Parathyroid adenoma (tissue), 2 donors: ENCODE results near the gene SPECC1.
"Not testable (repeated sequence)": the region's sequence is repeated elsewhere in the genome, so short reads cannot be mapped to it uniquely, and the experiment has no call there.

Source experiments
- H2AFZ ChIP-seq: fragments of 300-600 bp; sonication (generic); one replicate; pipeline ENCODE4 v1.7.0; 2017; ENCODE audit warnings: antibody characterized with exemption, mild to moderate bottlenecking
- H3K27ac ChIP-seq: fragments of 300-600 bp; sonication (generic); one replicate; pipeline ENCODE4 v1.7.0; 2017
- H3K27me3 ChIP-seq: fragments of 300-600 bp; sonication (generic); one replicate; pipeline ENCODE4 v1.7.0; 2017; ENCODE audit warnings: low read length; ENCODE audit not compliant: control insufficient read depth, insufficient read depth
- H3K36me3 ChIP-seq: fragments of 300-600 bp; sonication (generic); one replicate; pipeline ENCODE4 v1.7.0; 2017; ENCODE audit warnings: low read length; ENCODE audit not compliant: control insufficient read depth, insufficient read depth
- H3K4me1 ChIP-seq: fragments of 300-600 bp; sonication (generic); one replicate; pipeline ENCODE4 v1.7.0; 2017; ENCODE audit warnings: control low read depth
- H3K4me2 ChIP-seq: fragments of 300-600 bp; sonication (generic); one replicate; pipeline ENCODE4 v1.7.0; 2017; ENCODE audit warnings: low read length
- H3K4me3 ChIP-seq: fragments of 300-600 bp; sonication (generic); one replicate; pipeline ENCODE4 v1.7.0; 2017; ENCODE audit warnings: low read depth, low read length
- H3K79me2 ChIP-seq: fragments of 300-600 bp; sonication (generic); one replicate; pipeline ENCODE4 v1.7.0; 2017; ENCODE audit warnings: control low read depth
- H3K9ac ChIP-seq: fragments of 300-600 bp; sonication (generic); one replicate; pipeline ENCODE4 v1.7.0; 2017; ENCODE audit warnings: mild to moderate bottlenecking
- H3K9me3 ChIP-seq: fragments of 300-600 bp; sonication (generic); one replicate; pipeline ENCODE4 v1.7.0; 2017; ENCODE audit warnings: low read length; ENCODE audit not compliant: control insufficient read depth
- TF ChIP-seq, protein P1 (sequence below): fragments of 300-600 bp; sonication (generic); IDR thresholded peaks from one replicate; pipeline ENCODE4 v1.7.0; 2017; ENCODE audit warnings: antibody characterized with exemption, mild to moderate bottlenecking
- donor health status: primary hyperparathyroidism.

SPECC1 gene

DNA sequence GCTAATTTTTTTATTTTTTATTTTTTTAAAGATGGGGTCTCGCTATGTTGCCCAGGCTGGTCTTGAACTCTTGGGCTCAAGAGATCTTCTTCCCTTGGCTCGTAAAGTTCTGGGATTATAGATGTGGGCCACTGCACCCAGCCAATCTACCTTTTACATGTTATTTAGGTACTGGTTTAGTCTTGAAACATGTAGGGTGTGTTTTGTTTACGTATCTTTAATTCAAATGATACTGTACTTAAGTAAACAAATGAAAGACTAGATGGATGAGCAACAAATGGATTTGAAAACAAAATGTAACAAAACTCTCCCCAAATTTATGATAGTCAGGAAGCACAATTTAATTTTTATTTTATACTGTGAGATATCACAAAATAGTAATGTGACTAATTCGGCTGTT is 250.5 kb downstream of the SPECC1 start:
- TF ChIP-seq, protein P1, sequence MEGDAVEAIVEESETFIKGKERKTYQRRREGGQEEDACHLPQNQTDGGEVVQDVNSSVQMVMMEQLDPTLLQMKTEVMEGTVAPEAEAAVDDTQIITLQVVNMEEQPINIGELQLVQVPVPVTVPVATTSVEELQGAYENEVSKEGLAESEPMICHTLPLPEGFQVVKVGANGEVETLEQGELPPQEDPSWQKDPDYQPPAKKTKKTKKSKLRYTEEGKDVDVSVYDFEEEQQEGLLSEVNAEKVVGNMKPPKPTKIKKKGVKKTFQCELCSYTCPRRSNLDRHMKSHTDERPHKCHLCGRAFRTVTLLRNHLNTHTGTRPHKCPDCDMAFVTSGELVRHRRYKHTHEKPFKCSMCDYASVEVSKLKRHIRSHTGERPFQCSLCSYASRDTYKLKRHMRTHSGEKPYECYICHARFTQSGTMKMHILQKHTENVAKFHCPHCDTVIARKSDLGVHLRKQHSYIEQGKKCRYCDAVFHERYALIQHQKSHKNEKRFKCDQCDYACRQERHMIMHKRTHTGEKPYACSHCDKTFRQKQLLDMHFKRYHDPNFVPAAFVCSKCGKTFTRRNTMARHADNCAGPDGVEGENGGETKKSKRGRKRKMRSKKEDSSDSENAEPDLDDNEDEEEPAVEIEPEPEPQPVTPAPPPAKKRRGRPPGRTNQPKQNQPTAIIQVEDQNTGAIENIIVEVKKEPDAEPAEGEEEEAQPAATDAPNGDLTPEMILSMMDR, result no peak
- Histone ChIP-seq H2AFZ (no peak overlapping the region), H3K4me3 (no peak overlapping the region), H3K36me3 (no peaks in the 10 kb centered on the region), H3K79me2 (no peaks in the 10 kb centered on the region), H3K27ac (no peak overlapping the region), H3K27me3 (no peaks in the 10 kb centered on the region), H3K9me3 (no peaks in the 10 kb centered on the region), H3K4me1 (no peaks in the 10 kb centered on the region), H3K4me2 (no peak overlapping the region), H3K9ac (no peak overlapping the region)

GRCh38 chr17:20260268-20260667 is 251.1 kb downstream of the SPECC1 start:
- H2AFZ ChIP-seq, result no peak overlapping the region
- no peaks in the 10 kb centered on the region for H3K36me3 ChIP-seq
- no peaks in the 10 kb centered on the region for H3K4me1 ChIP-seq
- H3K27me3 ChIP-seq, result no peaks in the 10 kb centered on the region
- H3K4me2 ChIP-seq, result no peak overlapping the region
- H3K27ac ChIP-seq, result no peak overlapping the region
- H3K4me3 ChIP-seq, result no peak overlapping the region
- no peaks in the 10 kb centered on the region for H3K9me3 ChIP-seq
- no peak overlapping the region for H3K9ac ChIP-seq
- H3K79me2 ChIP-seq, result no peaks in the 10 kb centered on the region
- TF ChIP-seq, protein P1, result no peak

- no peaks in the 10 kb centered on the region for H3K36me3 ChIP-seq
- H3K27ac ChIP-seq, result no peak overlapping the region
- no peaks in the 10 kb centered on the region for H3K79me2 ChIP-seq
- no peak overlapping the region for H3K9ac ChIP-seq
- H3K27me3 ChIP-seq, result no peaks in the 10 kb centered on the region
- TF ChIP-seq, protein P1, result no peak
- H2AFZ ChIP-seq, result no peak overlapping the region
- H3K4me3 ChIP-seq, result no peak overlapping the region
- H3K4me2 ChIP-seq, result no peak overlapping the region
- no peaks in the 10 kb centered on the region for H3K9me3 ChIP-seq
- H3K4me1 ChIP-seq, result no peaks in the 10 kb centered on the region
Observed at GRCh38 chr17:20262226-20263114, 253.3 kb downstream of the SPECC1 start.

GRCh38 chr17:20263115-20263433 is 253.9 kb downstream of the SPECC1 start:
- H3K9me3 ChIP-seq, H3K4me2 ChIP-seq, H3K9ac ChIP-seq, H2AFZ ChIP-seq, H3K36me3 ChIP-seq, H3K4me3 ChIP-seq, H3K4me1 ChIP-seq, H3K27me3 ChIP-seq, H3K27ac ChIP-seq, H3K79me2 ChIP-seq: not testable (repeated sequence)

DNA sequence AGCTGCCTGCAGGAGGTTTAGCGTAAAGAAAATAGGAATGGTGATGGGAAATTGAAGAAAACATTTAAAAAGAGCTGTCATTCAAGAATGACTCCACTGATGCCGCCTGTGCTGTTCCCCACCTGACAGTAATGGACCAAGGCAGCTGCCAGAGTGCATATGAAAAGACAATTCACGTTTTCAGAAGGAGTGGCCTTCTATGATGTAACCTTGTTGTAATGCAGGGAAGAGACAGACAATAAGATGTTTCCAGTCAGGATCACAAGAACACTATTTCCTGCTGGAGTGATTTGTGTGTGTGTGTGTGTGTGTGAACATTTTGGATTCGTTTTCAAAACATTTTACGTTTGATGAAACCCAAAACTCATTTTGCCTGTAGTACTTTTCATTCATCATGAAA is 254.4 kb downstream of the SPECC1 start:
- H3K4me1 ChIP-seq, result no peaks in the 10 kb centered on the region
- TF ChIP-seq, protein P1, result no peak
- H3K79me2 ChIP-seq, result no peaks in the 10 kb centered on the region
- no peak overlapping the region for H3K4me2 ChIP-seq
- H3K9ac ChIP-seq, result no peak overlapping the region
- no peaks in the 10 kb centered on the region for H3K27me3 ChIP-seq
- no peak overlapping the region for H3K4me3 ChIP-seq
- no peaks in the 10 kb centered on the region for H3K36me3 ChIP-seq
- H2AFZ ChIP-seq, result no peak overlapping the region
- no peak overlapping the region for H3K27ac ChIP-seq
- no peaks in the 10 kb centered on the region for H3K9me3 ChIP-seq
